Endodermal cell (in vitro differentiated cells): Measurements from ENCODE around the gene ARHGEF26. TPM values are rescaled to one million over a fixed set of nuclear protein-coding genes. Genes with fewer than 3 reads are reported as not detected.

Experiments used
- DNase-seq: peaks from one replicate; pipeline ENCODE4 v3.0.0-alpha.2; 2017
- H3K27ac ChIP-seq: 2 replicates; pipeline ENCODE4 v1.5.1; 2013; ENCODE audit warnings: mild to moderate bottlenecking, low read depth, low read length, moderate library complexity
- H3K27me3 ChIP-seq: 2 replicates; pipeline ENCODE4 v1.6.1; 2013; ENCODE audit warnings: mild to moderate bottlenecking, low read length, moderate library complexity; ENCODE audit not compliant: insufficient read depth, control insufficient read depth, poor library complexity, severe bottlenecking
- H3K36me3 ChIP-seq: 2 replicates; pipeline ENCODE4 v1.7.0; 2013; ENCODE audit warnings: mild to moderate bottlenecking, low read length, moderate library complexity; ENCODE audit not compliant: control insufficient read depth, insufficient read depth
- H3K4me1 ChIP-seq: one replicate; pipeline ENCODE4 v1.7.0; 2013; ENCODE audit warnings: low read length; ENCODE audit not compliant: control insufficient read depth, insufficient read depth
- H3K4me3 ChIP-seq: 2 replicates; pipeline ENCODE4 v1.5.1; 2013; ENCODE audit warnings: mild to moderate bottlenecking, low read length, moderate library complexity
- H3K9ac ChIP-seq: 2 replicates; pipeline ENCODE4 v1.6.1; 2013; ENCODE audit warnings: mild to moderate bottlenecking, low read length, moderate library complexity; ENCODE audit not compliant: poor library complexity, severe bottlenecking; ENCODE audit errors: extremely low read depth
- H3K9me3 ChIP-seq: 2 replicates; pipeline ENCODE4 v1.6.1; 2013; ENCODE audit warnings: mild to moderate bottlenecking, low read length, moderate library complexity; ENCODE audit not compliant: control insufficient read depth
- H3K27ac Mint-ChIP-seq: 2 replicates; pipeline ENCODE4 v1.8.0; 2020; ENCODE audit warnings: mixed read lengths
- H3K27me3 Mint-ChIP-seq: 2 replicates; pipeline ENCODE4 v1.8.0; 2021; ENCODE audit warnings: mild to moderate bottlenecking, mixed read lengths; ENCODE audit not compliant: insufficient read depth
- H3K36me3 Mint-ChIP-seq: 2 replicates; pipeline ENCODE4 v1.8.0; 2020; ENCODE audit warnings: low read depth, mixed read lengths
- H3K4me1 Mint-ChIP-seq: 2 replicates; pipeline ENCODE4 v1.8.0; 2020; ENCODE audit warnings: mixed read lengths
- H3K4me3 Mint-ChIP-seq: 2 replicates; pipeline ENCODE4 v1.8.0; 2020; ENCODE audit warnings: mild to moderate bottlenecking, moderate library complexity, mixed read lengths
- H3K9me3 Mint-ChIP-seq: 2 replicates; pipeline ENCODE4 v1.8.0; 2020; ENCODE audit warnings: mild to moderate bottlenecking, mixed read lengths
- CTCF ChIP-seq: fragments of 200-600 bp; sonication (generic); conservative IDR thresholded peaks from 2 replicates; pipeline ENCODE4 v1.5.0; 2021; ENCODE audit warnings: antibody characterized with exemption, mild to moderate bottlenecking
- WGBS, 2 experiments: methylation state at CpG; one replicate each; pipeline versions ENCODE4 v1.1.5 to v1.1.7; 2013; ENCODE audit warnings: missing lambda C conversion rate in 2 of 2, mixed read lengths in 1 of 2; ENCODE audit not compliant: insufficient coverage in 1 of 2, insufficient read length in 1 of 2; 5-methylcytosine and 5-hydroxymethylcytosine counted together
- total RNA-seq, 2 donors: library from RNA; stranded (reverse); fragmentation: NEBNext Ultra II Directional in 1 of 2; extraction: Animal tissue kit (Norgen Biotek cat#: 25700) in 1 of 2; gene quantifications; 2 replicates in 1 of 2; 3 replicates in 1 of 2; pipeline ENCODE4 v1.2.1, GENCODE V29; 2021

The ARHGEF26 gene
- total RNA-seq, 2 donors from 2014 or later = 10.1 to 12.4 TPM

GRCh38 chr3:154280161-154280560 lies 159.0 kb downstream of the ARHGEF26 start:
- Histone ChIP-seq H3K4me3 (no peak overlapping the region), H3K36me3 (peaks cover 96% of the 10 kb centered on the region), H3K9ac (no peak overlapping the region), H3K9me3 (no peaks in the 10 kb centered on the region), H3K4me1 (no peaks in the 10 kb centered on the region), H3K27ac (no peak overlapping the region), H3K27me3 (no peaks in the 10 kb centered on the region)
- Mint-ChIP-seq H3K4me3 (no peak overlapping the region), H3K27ac (no peak overlapping the region), H3K4me1 (no peaks in the 10 kb centered on the region), H3K36me3 (peaks cover 76% of the 10 kb centered on the region), H3K27me3 (no peaks in the 10 kb centered on the region), H3K9me3 (no peaks in the 10 kb centered on the region)
- no peak for TF ChIP-seq CTCF
- no peak for DNase-seq
- 100% methylated on average over 1 of the region's 1 CpG; no CpG with 5 or more reads in 1 of the 2 experiments for WGBS, 2 experiments

GRCh38 chr3:154285221-154285620 lies 164.0 kb downstream of the ARHGEF26 start:
- no peaks in the 10 kb centered on the region for H3K27me3 ChIP-seq
- no peak overlapping the region for H3K27ac Mint-ChIP-seq
- H3K9me3 Mint-ChIP-seq = no peaks in the 10 kb centered on the region
- no peaks in the 10 kb centered on the region for H3K4me1 ChIP-seq
- DNase-seq = no peak
- H3K9ac ChIP-seq = no peak overlapping the region
- H3K9me3 ChIP-seq = no peaks in the 10 kb centered on the region
- TF ChIP-seq CTCF = no peak
- H3K36me3 ChIP-seq = peaks cover 85% of the 10 kb centered on the region
- H3K4me1 Mint-ChIP-seq = no peaks in the 10 kb centered on the region
- no peaks in the 10 kb centered on the region for H3K27me3 Mint-ChIP-seq
- H3K4me3 Mint-ChIP-seq = no peak overlapping the region
- no peak overlapping the region for H3K4me3 ChIP-seq
- WGBS, 2 experiments = 96% methylated on average over 2 of the region's 2 CpGs; no CpG with 5 or more reads in 1 of the 2 experiments
- peaks cover 63% of the 10 kb centered on the region for H3K36me3 Mint-ChIP-seq
- H3K27ac ChIP-seq = no peak overlapping the region

GRCh38 chr3:154290187-154290586 lies 169.0 kb downstream of the ARHGEF26 start:
- H3K9ac ChIP-seq = no peak overlapping the region
- H3K36me3 ChIP-seq = peaks cover 84% of the 10 kb centered on the region
- H3K27me3 Mint-ChIP-seq = no peaks in the 10 kb centered on the region
- no peaks in the 10 kb centered on the region for H3K4me1 ChIP-seq
- H3K27ac Mint-ChIP-seq = no peak overlapping the region
- TF ChIP-seq CTCF = no peak
- H3K4me3 ChIP-seq = no peak overlapping the region
- H3K9me3 Mint-ChIP-seq = no peaks in the 10 kb centered on the region
- peaks cover 67% of the 10 kb centered on the region for H3K36me3 Mint-ChIP-seq
- WGBS, 2 experiments = 96% methylated on average over 5 of the region's 5 CpGs; no CpG with 5 or more reads in 1 of the 2 experiments
- H3K4me3 Mint-ChIP-seq = no peak overlapping the region
- H3K27me3 ChIP-seq = no peaks in the 10 kb centered on the region
- H3K27ac ChIP-seq = no peak overlapping the region
- H3K4me1 Mint-ChIP-seq = no peaks in the 10 kb centered on the region
- no peak for DNase-seq
- no peaks in the 10 kb centered on the region for H3K9me3 ChIP-seq
